DOHH2 (cell line): Measurements from ENCODE around the gene ERG.

Experiments used
- EZH2phosphoT487 ChIP-seq: fragments of 200-600 bp; sonication (generic); IDR thresholded peaks from 2 replicates; pipeline ENCODE4 v1.6.1; 2017; ENCODE audit warnings: borderline replicate concordance, mild to moderate bottlenecking, antibody characterized with exemption, low read length, moderate library complexity, mixed read lengths
- TF ChIP-seq, protein P1 (sequence below): fragments of 200-600 bp; sonication (generic); IDR thresholded peaks from one replicate; pipeline ENCODE4 v1.5.1; 2014; ENCODE audit warnings: antibody characterized with exemption, mild to moderate bottlenecking, low read depth, low read length; ENCODE audit not compliant: poor library complexity, severe bottlenecking

DNA sequence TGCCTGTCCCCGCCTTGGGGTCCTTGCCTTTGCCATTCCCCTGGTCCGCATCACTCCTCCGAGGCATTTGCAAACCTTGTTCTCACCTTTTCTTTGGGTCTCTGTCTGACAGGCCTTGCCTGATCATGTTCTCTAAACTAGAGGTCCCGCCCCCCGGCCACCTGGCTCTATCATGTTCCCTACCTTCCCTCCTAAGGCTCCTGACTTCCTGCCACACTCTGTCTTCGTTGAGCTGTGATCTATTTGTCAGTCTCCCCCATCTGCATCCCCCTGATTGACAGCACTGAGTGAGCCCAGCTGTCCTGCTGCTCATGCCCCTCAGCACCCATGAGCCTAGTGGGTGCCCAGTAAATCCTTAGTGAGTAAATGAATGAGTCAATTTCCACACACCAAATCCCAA, 22.8 kb downstream of the ERG start:
- no peak for TF ChIP-seq EZH2phosphoT487
- TF ChIP-seq, protein P1, sequence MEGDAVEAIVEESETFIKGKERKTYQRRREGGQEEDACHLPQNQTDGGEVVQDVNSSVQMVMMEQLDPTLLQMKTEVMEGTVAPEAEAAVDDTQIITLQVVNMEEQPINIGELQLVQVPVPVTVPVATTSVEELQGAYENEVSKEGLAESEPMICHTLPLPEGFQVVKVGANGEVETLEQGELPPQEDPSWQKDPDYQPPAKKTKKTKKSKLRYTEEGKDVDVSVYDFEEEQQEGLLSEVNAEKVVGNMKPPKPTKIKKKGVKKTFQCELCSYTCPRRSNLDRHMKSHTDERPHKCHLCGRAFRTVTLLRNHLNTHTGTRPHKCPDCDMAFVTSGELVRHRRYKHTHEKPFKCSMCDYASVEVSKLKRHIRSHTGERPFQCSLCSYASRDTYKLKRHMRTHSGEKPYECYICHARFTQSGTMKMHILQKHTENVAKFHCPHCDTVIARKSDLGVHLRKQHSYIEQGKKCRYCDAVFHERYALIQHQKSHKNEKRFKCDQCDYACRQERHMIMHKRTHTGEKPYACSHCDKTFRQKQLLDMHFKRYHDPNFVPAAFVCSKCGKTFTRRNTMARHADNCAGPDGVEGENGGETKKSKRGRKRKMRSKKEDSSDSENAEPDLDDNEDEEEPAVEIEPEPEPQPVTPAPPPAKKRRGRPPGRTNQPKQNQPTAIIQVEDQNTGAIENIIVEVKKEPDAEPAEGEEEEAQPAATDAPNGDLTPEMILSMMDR, result no peak
